Measurements from ENCODE around the gene RCAN1.
"Not testable (repeated sequence)": the region's sequence is repeated elsewhere in the genome, so short reads cannot be mapped to it uniquely, and the experiment has no call there.

RCAN1 gene

DNA sequence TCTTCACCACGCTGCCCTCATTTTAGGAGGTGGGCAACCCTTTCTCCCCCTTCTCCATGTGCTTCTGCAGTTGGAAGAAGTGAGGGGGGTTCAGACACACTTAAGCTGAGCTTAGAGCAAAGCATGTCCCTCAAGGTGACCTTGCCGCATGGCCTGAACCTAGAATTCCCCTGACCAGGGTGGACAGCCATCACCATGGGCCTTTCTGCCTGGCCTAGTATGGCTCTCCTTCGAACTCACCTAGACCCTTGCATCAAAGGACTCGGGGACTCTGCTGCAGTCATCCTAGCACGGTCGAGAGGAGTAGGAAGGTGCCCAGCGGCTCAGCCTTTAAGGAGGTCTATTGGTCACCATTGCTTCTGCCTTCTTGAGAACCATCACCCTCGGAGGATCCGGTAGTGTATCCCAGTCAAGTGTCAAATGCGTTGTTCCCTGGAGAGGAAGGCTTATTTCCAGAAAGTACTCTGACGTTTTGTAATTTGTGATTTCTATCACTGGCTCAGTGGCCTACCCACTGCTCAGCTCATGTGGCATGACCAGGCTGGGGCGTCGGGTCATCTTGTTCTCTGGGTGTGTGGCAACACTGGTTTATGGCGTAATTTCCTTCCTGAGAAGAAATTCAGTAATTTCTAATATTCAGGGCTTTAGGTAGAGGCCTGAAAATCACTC is 103.0 kb downstream of the RCAN1 start, which contains the start of gene KCNE1:
KCNE1 (minus strand) TSS at position 424 of the 669 bp plus-strand sequence. CDS start 62,576 bp downstream, outside the sequence.
- DNase-seq: no peak

DNA sequence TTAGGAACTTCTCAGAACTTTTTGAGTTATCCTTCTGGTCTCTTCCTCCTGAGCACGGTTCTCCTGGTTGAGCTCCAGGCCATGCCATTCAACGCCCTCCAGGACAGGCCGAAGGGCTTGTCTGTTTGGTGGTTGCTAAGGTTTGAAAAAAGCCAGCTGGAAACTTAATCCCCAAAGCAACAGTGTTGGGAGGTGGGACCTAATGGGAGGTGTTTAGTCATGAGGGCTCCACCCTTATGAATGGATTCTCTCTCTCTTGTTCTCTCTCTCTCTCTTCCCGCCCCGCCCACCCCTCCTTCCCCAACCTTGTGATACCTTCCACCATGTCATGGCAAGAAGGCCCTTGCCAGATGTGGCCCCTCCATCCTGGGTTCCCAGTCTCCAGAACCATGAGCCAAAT is 103.7 kb downstream of the RCAN1 start:
- no peak for DNase-seq

GRCh38 chr21:34510148-34511142 is 104.5 kb downstream of the RCAN1 start:
- peak; percentile 60 for DNase-seq

- DNase-seq: no peak
Observed at GRCh38 chr21:34509151-34509550, 105.8 kb downstream of the RCAN1 start.

DNA sequence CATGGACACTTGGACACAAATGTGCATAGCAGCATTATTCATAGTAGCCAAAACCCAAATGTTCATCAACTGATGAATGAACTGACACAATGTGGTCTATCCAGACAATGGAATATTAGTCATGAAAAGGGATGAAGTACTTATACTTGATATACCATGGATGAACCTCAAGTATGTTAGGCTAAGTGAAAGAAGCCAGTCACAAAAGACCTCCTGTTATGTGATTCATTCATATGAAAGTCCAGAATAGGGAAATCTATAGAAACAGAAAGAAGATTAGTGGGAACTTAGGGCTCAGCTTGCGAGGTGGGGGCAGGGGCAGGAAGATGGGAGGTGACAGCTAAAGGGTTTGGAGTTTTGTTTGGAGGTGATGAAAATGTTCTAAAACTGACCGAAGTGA is 110.3 kb downstream of the RCAN1 start:
- DNase-seq: no peak

GRCh38 chr21:34502480-34503106 is 112.3 kb downstream of the RCAN1 start:
- no peak for DNase-seq

DNA sequence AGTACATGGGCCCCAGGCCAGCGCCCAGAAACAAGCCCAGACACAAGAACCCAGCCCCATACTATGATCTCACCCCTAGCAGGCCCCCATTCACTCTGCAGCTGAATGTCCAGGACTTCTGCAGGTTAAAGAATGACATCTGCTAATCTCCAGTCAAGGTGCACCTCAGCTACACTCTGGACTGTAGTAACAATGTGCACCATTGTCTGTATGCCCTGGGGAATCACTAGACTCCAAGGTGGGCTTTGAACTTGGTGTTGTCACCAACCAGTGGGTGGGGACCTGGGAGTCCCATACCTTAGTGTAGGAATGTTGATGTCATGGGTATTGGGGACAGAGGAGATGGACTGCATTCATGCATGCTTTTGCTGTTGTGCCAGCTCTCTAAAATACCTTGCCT is 113.2 kb downstream of the RCAN1 start:
- DNase-seq: no peak

DNA sequence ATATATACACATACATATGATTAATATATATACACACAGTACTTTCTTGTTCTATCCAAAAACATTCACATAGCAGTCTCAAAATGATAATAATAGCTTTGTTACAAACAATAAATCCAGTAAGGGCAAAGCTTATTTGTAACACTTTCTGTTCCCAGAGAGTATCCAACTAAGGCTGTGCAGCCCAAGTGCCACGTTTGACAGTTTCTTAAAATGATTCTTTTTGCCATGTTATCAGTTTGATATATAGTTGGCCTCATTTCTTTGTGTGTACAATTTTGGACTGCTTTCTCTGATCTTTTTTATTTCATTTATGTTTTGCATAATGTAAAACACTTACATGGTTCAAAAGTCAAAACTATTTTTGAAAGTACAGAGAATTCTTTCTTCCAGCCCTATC is 114.7 kb downstream of the RCAN1 start:
- no peak for DNase-seq

DNA sequence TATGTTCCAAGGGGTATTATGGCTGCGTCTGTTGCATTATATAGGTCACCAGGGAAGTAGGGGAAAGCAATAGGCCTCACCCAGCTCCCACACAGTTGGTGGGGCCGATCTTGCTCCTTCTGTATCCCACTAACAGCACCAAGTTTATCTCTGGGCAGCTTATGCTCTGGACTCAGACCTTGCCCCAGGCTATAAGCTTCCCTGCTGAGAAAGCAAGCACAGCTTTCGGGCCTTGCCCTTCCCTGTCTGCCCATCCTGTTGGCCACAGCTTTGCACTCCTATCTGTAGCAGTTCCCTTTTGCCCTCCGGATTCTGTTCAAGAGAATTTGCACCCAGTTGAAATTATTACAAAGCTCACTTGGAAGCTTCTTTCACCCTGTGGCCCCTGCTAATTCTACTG is 115.8 kb downstream of the RCAN1 start:
- DNase-seq: no peak

DNA sequence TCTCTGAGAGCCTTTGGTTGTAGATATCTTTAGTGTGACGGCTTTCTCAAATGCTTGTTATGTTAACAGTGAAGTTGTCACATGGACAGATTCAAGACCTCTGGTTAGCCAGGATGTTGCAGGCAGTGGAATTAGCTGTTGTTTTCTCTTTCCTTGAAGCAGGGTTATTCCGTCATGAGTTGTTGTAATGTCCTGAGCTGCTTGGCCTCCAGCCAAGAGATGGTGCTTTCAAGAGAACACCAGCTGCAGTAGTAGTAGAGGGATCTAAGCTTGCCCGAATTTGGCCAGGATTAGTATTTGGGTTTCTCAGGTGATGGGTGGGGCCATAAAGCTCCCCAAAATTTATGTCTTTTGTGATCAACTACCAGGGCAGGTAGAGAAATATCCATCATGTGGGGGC is 116.3 kb downstream of the RCAN1 start:
- no peak for DNase-seq

DNA sequence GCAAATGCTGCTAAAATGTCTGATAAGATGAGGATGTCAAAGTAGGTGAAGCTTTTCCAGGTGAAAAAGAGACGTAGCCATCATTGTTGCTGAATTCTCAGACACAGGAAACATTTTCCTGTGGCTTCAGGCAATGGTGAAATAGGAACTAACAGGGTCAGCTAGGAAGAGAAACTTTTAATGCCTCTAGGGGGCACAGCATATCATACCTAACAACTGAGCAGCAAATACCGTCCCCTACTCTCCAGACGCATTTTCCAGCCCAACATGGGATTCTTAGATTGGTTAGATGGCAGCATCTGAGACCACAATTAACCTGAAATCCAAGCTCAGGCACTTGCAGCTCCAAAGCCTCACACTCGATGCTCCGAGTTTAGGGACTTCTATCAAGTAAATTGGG is 131.1 kb downstream of the RCAN1 start:
- not testable (repeated sequence) for DNase-seq

DNA sequence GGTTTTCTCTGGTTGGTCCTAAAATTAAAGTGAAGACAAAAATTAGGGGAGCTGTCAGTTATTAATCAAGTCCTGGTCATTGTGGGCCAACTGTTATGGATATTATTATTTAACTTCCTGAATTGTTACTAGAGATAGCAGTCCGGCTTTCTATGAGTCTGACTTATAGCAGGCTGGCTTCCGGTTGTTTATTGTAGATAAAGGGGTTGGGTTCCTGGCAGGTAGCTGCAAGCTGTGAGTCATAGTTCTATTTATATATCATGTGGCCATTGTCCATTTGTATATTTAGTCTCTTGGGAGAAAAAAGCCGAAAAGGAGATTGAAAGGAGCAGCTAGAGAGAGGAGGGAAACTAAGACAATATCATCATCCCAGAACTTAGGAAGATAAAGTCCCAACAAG is 131.5 kb downstream of the RCAN1 start:
- DNase-seq: not testable (repeated sequence)

DNA sequence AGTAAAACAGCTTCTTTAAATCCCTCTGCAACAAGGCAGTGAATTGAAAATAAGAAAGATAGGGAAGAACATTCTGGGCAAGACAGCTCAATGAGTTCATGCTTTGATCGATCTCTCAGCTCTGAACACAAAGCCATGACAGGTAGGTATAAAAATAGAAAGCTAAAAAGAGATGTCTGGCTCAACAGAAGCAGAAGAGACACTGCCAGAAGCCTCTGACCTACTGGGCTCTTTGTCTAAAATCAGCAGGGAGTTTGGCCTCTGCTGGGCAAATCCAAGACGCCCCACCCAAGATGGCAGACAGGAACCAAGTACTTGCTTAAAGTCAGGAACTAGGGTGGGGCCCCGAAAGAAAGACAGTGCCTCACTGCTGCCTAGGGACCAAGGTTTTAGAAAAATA is 147.6 kb downstream of the RCAN1 start:
- DNase-seq: not testable (repeated sequence)

Measured in stimulated activated CD4-positive, alpha-beta T cell treated with anti-CD3 and anti-CD28 coated beads, Interleukin-4, amount 100 ng/mL, for 24 hours (primary cell).